H9 (cell line): ENCODE results near the gene SPDYE4. TPM values are rescaled to one million over a fixed set of nuclear protein-coding genes. Genes with fewer than 3 reads are reported as not detected.

Experiments used
- DNase-seq: peaks from one replicate; pipeline ENCODE4 v3.0.0-alpha.2; 2017
- H2AFZ ChIP-seq: one replicate; pipeline ENCODE4 v1.6.1; 2013; ENCODE audit warnings: mild to moderate bottlenecking, low read length, control low read depth, moderate library complexity
- H2AK5ac ChIP-seq: 2 replicates; pipeline ENCODE4 v1.6.1; 2013; ENCODE audit warnings: low read length, control low read depth, mixed read lengths; ENCODE audit not compliant: insufficient read length
- H2BK120ac ChIP-seq: one replicate; pipeline ENCODE4 v1.6.1; 2013; ENCODE audit warnings: low read depth, mild to moderate bottlenecking, low read length, control low read depth, inconsistent platforms; ENCODE audit not compliant: poor library complexity, severe bottlenecking
- H2BK12ac ChIP-seq: 2 replicates; pipeline ENCODE4 v1.6.1; 2013; ENCODE audit warnings: low read length, control low read depth, mixed read lengths, low read depth; ENCODE audit not compliant: insufficient read length
- H2BK15ac ChIP-seq: 2 replicates; pipeline ENCODE4 v1.6.1; 2013; ENCODE audit warnings: low read depth, low read length, control low read depth
- H2BK20ac ChIP-seq: one replicate; pipeline ENCODE4 v1.6.1; 2013; ENCODE audit warnings: low read depth, mild to moderate bottlenecking, low read length, control low read depth, inconsistent platforms; ENCODE audit not compliant: poor library complexity, severe bottlenecking
- H2BK5ac ChIP-seq: 2 replicates; pipeline ENCODE4 v1.6.1; 2013; ENCODE audit warnings: low read length, control low read depth, mixed read lengths; ENCODE audit not compliant: insufficient read length
- H3K14ac ChIP-seq: 2 replicates; pipeline ENCODE4 v1.6.1; 2013; ENCODE audit warnings: low read length, control low read depth; ENCODE audit not compliant: insufficient read depth
- H3K18ac ChIP-seq: 2 replicates; pipeline ENCODE4 v1.6.1; 2013; ENCODE audit warnings: low read depth, mild to moderate bottlenecking, mixed read lengths, low read length, control low read depth; ENCODE audit not compliant: insufficient read length
- H3K23ac ChIP-seq: 2 replicates; pipeline ENCODE4 v1.6.1; 2013; ENCODE audit warnings: low read length, control low read depth, mixed read lengths, low read depth; ENCODE audit not compliant: insufficient read length
- H3K23me2 ChIP-seq: 2 replicates; pipeline ENCODE4 v1.6.1; 2013; ENCODE audit warnings: low read depth, mild to moderate bottlenecking, mixed read lengths, low read length, control low read depth; ENCODE audit not compliant: insufficient read length, poor library complexity, severe bottlenecking
- H3K27ac ChIP-seq: 2 replicates; pipeline ENCODE4 v1.5.1; 2013; ENCODE audit warnings: low read length, control low read depth, mixed read lengths, low read depth; ENCODE audit not compliant: insufficient read length
- H3K27me3 ChIP-seq: 2 replicates; pipeline ENCODE4 v1.6.1; 2013; ENCODE audit warnings: low read length, control low read depth, inconsistent platforms; ENCODE audit not compliant: insufficient read depth
- H3K4ac ChIP-seq: 2 replicates; pipeline ENCODE4 v1.6.1; 2013; ENCODE audit warnings: low read depth, mild to moderate bottlenecking, control low read depth, inconsistent platforms, low read length, moderate library complexity
- H3K4me1 ChIP-seq: 2 replicates; pipeline ENCODE4 v1.6.1; 2013; ENCODE audit warnings: low read length, control low read depth, inconsistent platforms; ENCODE audit not compliant: insufficient read depth
- H3K4me2 ChIP-seq: 2 replicates; pipeline ENCODE4 v1.6.1; 2013; ENCODE audit warnings: low read length, control low read depth, mixed read lengths; ENCODE audit not compliant: insufficient read length, insufficient read depth
- H3K56ac ChIP-seq: 2 replicates; pipeline ENCODE4 v1.6.1; 2013; ENCODE audit warnings: low read depth, mild to moderate bottlenecking, mixed read lengths, low read length, control low read depth; ENCODE audit not compliant: insufficient read length
- H3K79me1 ChIP-seq: 2 replicates; pipeline ENCODE4 v1.6.1; 2013; ENCODE audit warnings: low read depth, mild to moderate bottlenecking, moderate library complexity, low read length, control low read depth, inconsistent platforms; ENCODE audit not compliant: insufficient read depth, poor library complexity, severe bottlenecking
- H3K79me2 ChIP-seq: 2 replicates; pipeline ENCODE4 v1.6.1; 2013; ENCODE audit warnings: low read length, control low read depth, inconsistent platforms; ENCODE audit not compliant: insufficient read depth
- H3K9ac ChIP-seq: 2 replicates; pipeline ENCODE4 v1.6.1; 2013; ENCODE audit warnings: low read length, control low read depth, mixed read lengths; ENCODE audit not compliant: insufficient read length; ENCODE audit errors: extremely low read depth
- H3K9me3 ChIP-seq: one replicate; pipeline ENCODE4 v1.6.1; 2013; ENCODE audit warnings: low read depth, low read length, inconsistent platforms; ENCODE audit not compliant: control insufficient read depth
- H3T11ph ChIP-seq: one replicate; pipeline ENCODE4 v1.6.1; 2013; ENCODE audit warnings: mild to moderate bottlenecking, low read length, control low read depth, inconsistent platforms
- H4K20me1 ChIP-seq: one replicate; pipeline ENCODE4 v1.6.1; 2013; ENCODE audit not compliant: control insufficient read depth, insufficient read length, insufficient read depth
- H4K5ac ChIP-seq: 2 replicates; pipeline ENCODE4 v1.6.1; 2013; ENCODE audit warnings: low read depth, mild to moderate bottlenecking, mixed read lengths, low read length, control low read depth; ENCODE audit not compliant: insufficient read length
- H4K8ac ChIP-seq: replicated peaks from 2 replicates; pipeline ENCODE4 v1.6.1; 2013; ENCODE audit warnings: low read length, control low read depth, mixed read lengths, low read depth; ENCODE audit not compliant: insufficient read length
- H4K91ac ChIP-seq: 2 replicates; pipeline ENCODE4 v1.6.1; 2013; ENCODE audit warnings: low read depth, mild to moderate bottlenecking, moderate library complexity, mixed read lengths, low read length, control low read depth; ENCODE audit not compliant: insufficient read length
- H3K27ac Mint-ChIP-seq, 3 experiments: 2 replicates in 2 of 3; 3 replicates in 1 of 3; pipeline ENCODE4 v1.8.0; 2020 to 2021; ENCODE audit warnings: mixed read lengths in 3 of 3, mild to moderate bottlenecking in 1 of 3, moderate library complexity in 1 of 3
- H3K27me3 Mint-ChIP-seq: 2 replicates; pipeline ENCODE4 v1.8.0; 2021; ENCODE audit warnings: low read depth, mild to moderate bottlenecking, moderate library complexity, mixed read lengths
- H3K36me3 Mint-ChIP-seq, 3 experiments: 2 replicates in 2 of 3; 3 replicates in 1 of 3; pipeline ENCODE4 v1.8.0; 2020 to 2021; ENCODE audit warnings: low read depth in 3 of 3, mixed read lengths in 3 of 3; ENCODE audit not compliant: insufficient read depth in 1 of 3
- H3K4me1 Mint-ChIP-seq, 2 experiments: 2 replicates each; pipeline ENCODE4 v1.8.0; 2020; ENCODE audit warnings: mixed read lengths in 2 of 2
- H3K4me3 Mint-ChIP-seq, 2 experiments: 2 replicates in 1 of 2; 3 replicates in 1 of 2; pipeline ENCODE4 v1.8.0; 2020 to 2021; ENCODE audit warnings: mild to moderate bottlenecking in 2 of 2, mixed read lengths in 2 of 2, moderate library complexity in 1 of 2
- H3K9me3 Mint-ChIP-seq, 2 experiments: 2 replicates in 1 of 2; 3 replicates in 1 of 2; pipeline ENCODE4 v1.8.0; 2020; ENCODE audit warnings: mild to moderate bottlenecking in 2 of 2, mixed read lengths in 2 of 2, moderate library complexity in 1 of 2
- WGBS: extraction: QIAGEN DNeasy Blood & Tissue Kit; methylation state at CpG from one replicate; pipeline ENCODE4 v1.1.7; 2013; ENCODE audit warnings: missing lambda C conversion rate, low lambda C conversion rate, mixed read lengths; ENCODE audit not compliant: insufficient read length; ENCODE audit errors: extremely low coverage; 5-methylcytosine and 5-hydroxymethylcytosine counted together
- total RNA-seq: library from RNA; stranded (reverse); gene quantifications from 2 replicates; pipeline ENCODE4 v1.2.1, GENCODE V29; 2021
- TF ChIP-seq, protein P1 (sequence below): fragments of 200-600 bp; sonication (generic); conservative IDR thresholded peaks from 3 replicates; pipeline ENCODE4 v1.8.0; 2021; ENCODE audit warnings: antibody characterized with exemption, mild to moderate bottlenecking

Gene SPDYE4
- total RNA-seq, 1 experiment from 2014 or later: not detected

DNA sequence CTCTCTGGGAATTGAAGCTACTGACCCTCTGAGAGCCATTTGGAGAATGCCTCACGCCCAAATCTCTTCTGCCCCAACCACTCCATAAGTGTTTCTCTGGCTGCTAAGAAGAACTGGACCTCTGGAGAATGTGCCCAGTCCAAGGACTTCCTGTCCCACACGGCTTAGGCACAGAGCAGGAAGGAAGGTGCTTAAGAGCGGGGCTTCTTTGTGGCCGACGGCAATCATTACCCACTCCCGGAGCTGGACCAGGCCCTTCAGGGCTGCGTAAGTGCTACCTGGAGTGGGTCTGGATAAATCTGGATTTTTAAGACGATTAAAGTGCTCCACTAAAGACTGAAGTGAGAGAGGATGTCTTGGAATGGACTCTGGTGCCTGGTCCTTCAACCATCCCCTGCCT, 15.5 kb downstream of the SPDYE4 start:
- Histone ChIP-seq H4K8ac (no peak overlapping the region), H4K5ac (no peak overlapping the region), H3K79me2 (no peaks in the 10 kb centered on the region), H2AK5ac (no peak overlapping the region), H3K23ac (no peak overlapping the region), H3K23me2 (peaks cover 3% of the 10 kb centered on the region), H3K27ac (no peak overlapping the region), H3K9me3 (no peaks in the 10 kb centered on the region), H3K56ac (no peak overlapping the region), H3K14ac (no peak overlapping the region), H2BK15ac (no peak overlapping the region), H2AFZ (no peak overlapping the region), H3K4me2 (no peak overlapping the region), H3K18ac (no peak overlapping the region), H3K79me1 (no peaks in the 10 kb centered on the region), H4K20me1 (no peaks in the 10 kb centered on the region), H3K27me3 (no peaks in the 10 kb centered on the region), H4K91ac (no peak overlapping the region), H2BK5ac (no peak overlapping the region), H3K9ac (no peak overlapping the region), H3K4ac (no peak overlapping the region), H3K4me1 (no peaks in the 10 kb centered on the region; the same call in 1 of the 2 replicates), H2BK12ac (no peak overlapping the region), H2BK120ac (no peak overlapping the region), H2BK20ac (no peak overlapping the region), H3T11ph (no peak overlapping the region)
- no peak overlapping the region for H3K4me3 Mint-ChIP-seq
- TF ChIP-seq, protein P1, sequence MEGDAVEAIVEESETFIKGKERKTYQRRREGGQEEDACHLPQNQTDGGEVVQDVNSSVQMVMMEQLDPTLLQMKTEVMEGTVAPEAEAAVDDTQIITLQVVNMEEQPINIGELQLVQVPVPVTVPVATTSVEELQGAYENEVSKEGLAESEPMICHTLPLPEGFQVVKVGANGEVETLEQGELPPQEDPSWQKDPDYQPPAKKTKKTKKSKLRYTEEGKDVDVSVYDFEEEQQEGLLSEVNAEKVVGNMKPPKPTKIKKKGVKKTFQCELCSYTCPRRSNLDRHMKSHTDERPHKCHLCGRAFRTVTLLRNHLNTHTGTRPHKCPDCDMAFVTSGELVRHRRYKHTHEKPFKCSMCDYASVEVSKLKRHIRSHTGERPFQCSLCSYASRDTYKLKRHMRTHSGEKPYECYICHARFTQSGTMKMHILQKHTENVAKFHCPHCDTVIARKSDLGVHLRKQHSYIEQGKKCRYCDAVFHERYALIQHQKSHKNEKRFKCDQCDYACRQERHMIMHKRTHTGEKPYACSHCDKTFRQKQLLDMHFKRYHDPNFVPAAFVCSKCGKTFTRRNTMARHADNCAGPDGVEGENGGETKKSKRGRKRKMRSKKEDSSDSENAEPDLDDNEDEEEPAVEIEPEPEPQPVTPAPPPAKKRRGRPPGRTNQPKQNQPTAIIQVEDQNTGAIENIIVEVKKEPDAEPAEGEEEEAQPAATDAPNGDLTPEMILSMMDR: no peak
- H3K9me3 Mint-ChIP-seq: 0 out of 5 replicates have a peak, but pooled peaks cover 0 to 2% of the 10 kb centered on the region in 2 experiments
- peaks cover 19% of the 10 kb centered on the region for H3K27me3 Mint-ChIP-seq
- H3K4me1 Mint-ChIP-seq: peaks cover 9 to 24% of the 10 kb centered on the region in 2 experiments
- peak; percentile 27 for DNase-seq
- no CpG with 5 or more reads among the region's 8 CpGs for WGBS
- no peaks in the 10 kb centered on the region for H3K36me3 Mint-ChIP-seq
- H3K27ac Mint-ChIP-seq: no peak overlapping the region
